ENCODE results near the gene SHC2. TPM values are rescaled to one million over a fixed set of nuclear protein-coding genes. Genes with fewer than 3 reads are reported as not detected.

SHC2 gene
- polyA plus RNA-seq, 4 donors: 7.6 to 18.9 (median 12.3) TPM

- DNase-seq (no peak), FAIRE-seq (no peak)
- H3K27ac ChIP-seq (ENCODE audit: low read depth in 1 of 3, low read length in 2 of 3): no peak overlapping the region
- H3K4me1 ChIP-seq (ENCODE audit: control insufficient read depth in 3 of 3, insufficient read depth in 2 of 3, low read depth in 1 of 3, low read length in 2 of 3): no peaks in the 10 kb centered on the region
- no peaks in the 10 kb centered on the region for H3K27me3 ChIP-seq (ENCODE audit: control insufficient read depth in 3 of 3, insufficient read depth in 3 of 3, low read length in 3 of 3)
- peaks cover 0 to 42% (median 0%) of the 10 kb centered on the region in 3 donors for H3K36me3 ChIP-seq (ENCODE audit: control insufficient read depth in 3 of 3, insufficient read depth in 2 of 3, low read depth in 1 of 3, low read length in 3 of 3)
- peaks cover 0 to 1% of the 10 kb centered on the region in 2 donors for H3K9me3 ChIP-seq (ENCODE audit: control insufficient read depth in 2 of 2, insufficient read depth in 1 of 2, low read depth in 1 of 2, low read length in 1 of 2)
- 87 to 89% (median 88%) methylated on average over 23 to 27 of the region's 27 CpGs for WGBS, 3 donors
- H3K4me3 ChIP-seq (ENCODE audit: low read depth in 1 of 3, low read length in 3 of 3): no peak overlapping the region
These were observed 21.5 kb downstream of the SHC2 start for GRCh38 chr19:439167-439900.

DNA sequence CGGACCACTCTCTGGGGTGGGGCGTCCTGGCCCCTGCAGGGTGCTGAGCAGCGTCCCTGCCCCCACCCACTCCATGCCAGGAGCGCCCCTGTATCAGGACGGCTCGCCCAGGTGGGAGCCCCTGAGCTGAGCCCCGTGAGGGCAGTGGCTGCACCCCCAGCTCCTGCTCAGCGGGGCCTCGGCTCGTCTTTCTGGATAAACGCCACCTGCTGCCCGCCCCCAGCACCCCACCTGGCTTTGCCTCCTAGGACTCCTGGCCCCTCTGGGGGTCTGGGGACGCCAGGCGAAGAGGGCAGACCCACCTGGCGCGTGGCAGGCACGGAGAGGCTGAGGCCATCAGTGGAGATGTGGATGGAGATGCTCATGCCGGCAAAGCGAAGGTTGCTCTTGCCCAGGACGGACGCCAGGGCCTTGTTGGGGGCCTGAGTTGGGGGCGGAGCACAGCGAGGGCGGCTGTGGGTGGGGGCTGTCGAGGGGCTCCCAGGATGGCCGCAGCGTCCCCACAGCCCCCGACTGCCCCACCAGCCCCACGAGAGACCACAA lies 22.3 kb downstream of the SHC2 start:
- DNase-seq: no peak
- no peaks in the 10 kb centered on the region for H3K4me1 ChIP-seq (ENCODE audit: control insufficient read depth in 3 of 3, insufficient read depth in 2 of 3, low read depth in 1 of 3, low read length in 2 of 3)
- peaks cover 0 to 3% of the 10 kb centered on the region in 2 donors for H3K9me3 ChIP-seq (ENCODE audit: control insufficient read depth in 2 of 2, insufficient read depth in 1 of 2, low read depth in 1 of 2, low read length in 1 of 2)
- no peak overlapping the region for H3K27ac ChIP-seq (ENCODE audit: low read depth in 1 of 3, low read length in 2 of 3)
- no peak overlapping the region for H3K4me3 ChIP-seq (ENCODE audit: low read depth in 1 of 3, low read length in 3 of 3)
- WGBS, 3 donors: 77 to 87% (median 78%) methylated on average over 22 to 29 of the region's 29 CpGs
- peaks cover 0 to 44% (median 0%) of the 10 kb centered on the region in 3 donors for H3K36me3 ChIP-seq (ENCODE audit: control insufficient read depth in 3 of 3, insufficient read depth in 2 of 3, low read depth in 1 of 3, low read length in 3 of 3)
- FAIRE-seq: no peak
- no peaks in the 10 kb centered on the region for H3K27me3 ChIP-seq (ENCODE audit: control insufficient read depth in 3 of 3, insufficient read depth in 3 of 3, low read length in 3 of 3)

- no peak overlapping the region for H3K27ac ChIP-seq (ENCODE audit: low read depth in 1 of 3, low read length in 2 of 3)
- DNase-seq (no peak), FAIRE-seq (no peak)
- WGBS, 3 donors: 84 to 88% (median 85%) methylated on average over 22 of the region's 22 CpGs
- no peaks in the 10 kb centered on the region for H3K4me1 ChIP-seq (ENCODE audit: control insufficient read depth in 3 of 3, insufficient read depth in 2 of 3, low read depth in 1 of 3, low read length in 2 of 3)
- peaks cover 0 to 44% (median 0%) of the 10 kb centered on the region in 3 donors for H3K36me3 ChIP-seq (ENCODE audit: control insufficient read depth in 3 of 3, insufficient read depth in 2 of 3, low read depth in 1 of 3, low read length in 3 of 3)
- H3K27me3 ChIP-seq (ENCODE audit: control insufficient read depth in 3 of 3, insufficient read depth in 3 of 3, low read length in 3 of 3): no peaks in the 10 kb centered on the region
- peaks cover 0 to 3% of the 10 kb centered on the region in 2 donors for H3K9me3 ChIP-seq (ENCODE audit: control insufficient read depth in 2 of 2, insufficient read depth in 1 of 2, low read depth in 1 of 2, low read length in 1 of 2)
- no peak overlapping the region for H3K4me3 ChIP-seq (ENCODE audit: low read depth in 1 of 3, low read length in 3 of 3)
These were observed 23.8 kb downstream of the SHC2 start for GRCh38 chr19:437041-437440.

DNA sequence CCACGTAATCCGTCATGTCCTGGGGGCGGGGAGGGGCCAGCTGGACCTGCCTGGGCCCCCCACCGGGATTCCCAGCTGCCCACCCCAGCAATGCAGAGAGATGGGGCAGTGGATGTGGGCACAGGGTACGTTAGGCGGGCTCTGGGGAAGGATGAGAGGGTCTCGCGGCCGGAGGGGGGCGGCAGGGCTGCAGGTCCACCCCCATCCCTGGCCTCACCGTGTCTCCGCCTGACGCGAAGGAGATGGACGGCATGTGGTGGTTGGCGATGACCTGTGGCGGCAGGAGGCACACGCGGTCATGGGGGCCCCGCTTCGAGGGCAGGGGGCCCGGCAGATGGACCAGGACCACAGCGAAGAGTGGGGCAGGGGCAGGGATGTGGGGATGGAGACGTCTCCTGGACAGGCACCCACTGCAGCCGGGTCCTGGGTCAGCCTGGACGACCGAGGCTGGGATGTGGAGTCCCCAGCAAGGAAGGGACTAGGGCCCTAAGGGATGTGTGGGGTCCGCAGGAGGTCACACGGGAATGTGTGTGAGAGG lies 24.4 kb downstream of the SHC2 start:
- H3K27me3 ChIP-seq (ENCODE audit: control insufficient read depth in 3 of 3, insufficient read depth in 3 of 3, low read length in 3 of 3): no peaks in the 10 kb centered on the region
- DNase-seq (no peak), FAIRE-seq (no peak)
- 85 to 93% (median 88%) methylated on average over 26 to 29 of the region's 29 CpGs for WGBS, 3 donors
- no peaks in the 10 kb centered on the region for H3K4me1 ChIP-seq (ENCODE audit: control insufficient read depth in 3 of 3, insufficient read depth in 2 of 3, low read depth in 1 of 3, low read length in 2 of 3)
- H3K4me3 ChIP-seq (ENCODE audit: low read depth in 1 of 3, low read length in 3 of 3): no peak overlapping the region
- no peak overlapping the region for H3K27ac ChIP-seq (ENCODE audit: low read depth in 1 of 3, low read length in 2 of 3)
- peaks cover 0 to 44% (median 0%) of the 10 kb centered on the region in 3 donors for H3K36me3 ChIP-seq (ENCODE audit: control insufficient read depth in 3 of 3, insufficient read depth in 2 of 3, low read depth in 1 of 3, low read length in 3 of 3)
- peaks cover 0 to 3% of the 10 kb centered on the region in 2 donors for H3K9me3 ChIP-seq (ENCODE audit: control insufficient read depth in 2 of 2, insufficient read depth in 1 of 2, low read depth in 1 of 2, low read length in 1 of 2)

DNA sequence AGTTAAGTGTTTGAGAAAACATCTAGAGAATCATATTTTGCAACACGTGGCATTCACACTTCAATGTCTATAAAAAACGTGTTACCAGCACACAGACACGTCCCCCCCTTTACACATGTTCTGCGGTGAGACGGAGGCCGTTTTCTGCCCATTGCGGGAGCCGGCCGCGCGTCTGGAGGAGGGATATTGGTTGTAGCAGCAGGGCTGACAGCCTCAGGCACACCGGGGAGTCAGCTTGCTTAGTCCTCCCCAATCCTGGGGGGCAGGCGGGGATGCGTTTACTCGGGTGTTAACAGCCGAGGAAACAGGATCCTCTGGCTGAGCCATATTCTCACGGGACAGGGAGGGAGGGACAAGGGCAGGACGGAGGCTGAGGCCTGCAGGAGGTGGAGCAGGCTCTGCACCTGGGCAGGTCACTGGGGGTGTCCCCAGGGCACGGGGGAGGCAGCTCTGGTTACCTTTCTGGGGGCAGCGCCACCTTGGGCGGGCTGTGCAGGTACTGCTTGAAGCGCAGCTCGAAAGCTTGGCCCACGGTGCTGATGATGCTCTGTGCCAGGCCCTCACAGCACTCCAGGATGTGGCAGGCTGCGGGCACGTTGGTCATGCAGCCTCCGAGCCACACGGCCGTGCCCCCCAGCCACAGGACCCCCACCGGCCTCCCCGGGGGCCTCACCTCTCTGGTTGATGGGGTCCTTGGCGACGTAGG lies 25.0 kb downstream of the SHC2 start:
- no peak overlapping the region for H3K4me3 ChIP-seq (ENCODE audit: low read depth in 1 of 3, low read length in 3 of 3)
- FAIRE-seq: no peak
- no peak overlapping the region for H3K27ac ChIP-seq (ENCODE audit: low read depth in 1 of 3, low read length in 2 of 3)
- no peaks in the 10 kb centered on the region for H3K27me3 ChIP-seq (ENCODE audit: control insufficient read depth in 3 of 3, insufficient read depth in 3 of 3, low read length in 3 of 3)
- peaks cover 0 to 44% (median 0%) of the 10 kb centered on the region in 3 donors for H3K36me3 ChIP-seq (ENCODE audit: control insufficient read depth in 3 of 3, insufficient read depth in 2 of 3, low read depth in 1 of 3, low read length in 3 of 3)
- peaks cover 0 to 6% of the 10 kb centered on the region in 2 donors for H3K9me3 ChIP-seq (ENCODE audit: control insufficient read depth in 2 of 2, insufficient read depth in 1 of 2, low read depth in 1 of 2, low read length in 1 of 2)
- WGBS, 3 donors: 84 to 88% (median 84%) methylated on average over 33 of the region's 33 CpGs
- DNase-seq: no peak
- H3K4me1 ChIP-seq (ENCODE audit: control insufficient read depth in 3 of 3, insufficient read depth in 2 of 3, low read depth in 1 of 3, low read length in 2 of 3): no peaks in the 10 kb centered on the region

DNA sequence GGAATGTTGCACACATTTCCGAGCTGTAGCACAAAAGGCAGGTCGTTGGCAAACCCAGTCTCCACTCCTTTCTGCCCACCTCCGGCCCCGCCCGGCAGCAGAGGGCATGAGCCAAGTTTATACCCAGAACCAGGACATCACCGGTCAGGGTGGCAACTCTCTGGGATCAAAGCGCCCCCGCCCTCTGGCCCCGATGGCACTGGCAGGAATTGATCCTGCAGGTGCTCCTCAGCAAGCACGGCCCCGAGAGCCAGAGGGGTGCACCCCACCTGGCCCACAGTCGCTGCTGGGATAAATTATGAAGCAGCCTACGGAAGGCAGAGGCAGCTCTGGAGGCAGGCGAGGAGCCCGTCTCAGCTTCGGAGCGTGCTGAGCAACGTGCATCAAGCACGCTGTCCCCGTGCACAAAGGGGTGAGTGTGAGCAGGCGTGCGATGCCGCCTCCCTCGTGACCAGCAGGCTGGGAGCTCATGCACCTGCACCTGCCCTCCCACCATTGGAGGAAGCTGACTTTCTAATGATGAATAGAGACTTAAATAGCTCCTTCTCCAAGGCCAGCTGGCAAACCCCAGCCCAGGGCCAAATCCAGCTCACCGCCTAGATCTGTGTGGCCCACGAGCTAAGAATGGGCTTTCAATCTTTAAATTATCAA lies 25.7 kb downstream of the SHC2 start:
- Histone ChIP-seq H3K36me3 (ENCODE audit: control insufficient read depth in 3 of 3, insufficient read depth in 2 of 3, low read depth in 1 of 3, low read length in 3 of 3) (peaks cover 0 to 43% (median 0%) of the 10 kb centered on the region in 3 donors), H3K27ac (ENCODE audit: low read depth in 1 of 3, low read length in 2 of 3) (no peak overlapping the region), H3K4me1 (ENCODE audit: control insufficient read depth in 3 of 3, insufficient read depth in 2 of 3, low read depth in 1 of 3, low read length in 2 of 3) (no peaks in the 10 kb centered on the region), H3K27me3 (ENCODE audit: control insufficient read depth in 3 of 3, insufficient read depth in 3 of 3, low read length in 3 of 3) (no peaks in the 10 kb centered on the region), H3K4me3 (ENCODE audit: low read depth in 1 of 3, low read length in 3 of 3) (no peak overlapping the region), H3K9me3 (ENCODE audit: control insufficient read depth in 2 of 2, insufficient read depth in 1 of 2, low read depth in 1 of 2, low read length in 1 of 2) (peaks cover 0 to 11% of the 10 kb centered on the region in 2 donors)
- DNase-seq (no peak), FAIRE-seq (no peak)
- WGBS, 3 donors: 80 to 89% (median 86%) methylated on average over 26 of the region's 26 CpGs

DNA sequence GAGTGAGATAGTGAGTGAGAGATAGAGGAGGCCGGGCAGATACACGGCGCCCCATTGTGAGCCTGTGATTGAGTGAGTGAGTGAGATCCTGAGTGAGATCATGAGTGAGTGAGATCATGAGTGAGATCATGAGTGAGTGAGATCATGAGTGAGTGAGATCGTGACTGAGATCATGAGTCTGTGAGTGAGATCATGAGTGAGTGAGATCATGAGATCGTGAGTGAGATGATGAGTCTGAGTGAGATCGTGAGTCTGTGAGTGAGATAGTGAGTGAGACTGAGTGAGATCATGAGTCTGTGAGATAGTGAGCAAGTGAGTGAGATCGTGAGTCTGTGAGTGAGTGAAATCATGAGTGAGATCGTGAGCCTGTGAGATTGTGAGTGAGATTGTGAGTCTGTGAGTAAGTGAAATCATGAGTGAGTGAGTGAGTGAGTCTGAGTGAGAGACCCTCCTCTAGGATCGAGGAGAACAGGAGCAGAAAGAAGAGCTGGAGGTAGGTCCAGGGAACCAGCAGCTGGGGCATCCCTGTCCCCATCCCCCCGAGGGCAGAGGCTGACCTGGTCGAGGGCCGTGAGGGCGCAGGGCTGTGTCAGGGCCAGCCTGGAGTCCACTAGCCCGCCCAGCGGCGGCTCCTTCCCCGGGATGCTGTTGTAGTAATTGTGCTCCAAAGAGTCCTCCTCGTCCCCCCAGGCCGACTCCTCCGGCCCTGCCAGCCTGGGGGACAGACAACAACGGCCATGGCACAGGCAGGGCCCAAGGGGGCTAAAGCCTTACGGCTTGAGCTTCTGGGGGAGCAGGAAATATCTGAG lies 26.5 kb downstream of the SHC2 start:
- Histone ChIP-seq H3K27ac (ENCODE audit: low read depth in 1 of 3, low read length in 2 of 3) (no peak overlapping the region), H3K4me1 (ENCODE audit: control insufficient read depth in 3 of 3, insufficient read depth in 2 of 3, low read depth in 1 of 3, low read length in 2 of 3) (no peaks in the 10 kb centered on the region), H3K27me3 (ENCODE audit: control insufficient read depth in 3 of 3, insufficient read depth in 3 of 3, low read length in 3 of 3) (no peaks in the 10 kb centered on the region), H3K9me3 (ENCODE audit: control insufficient read depth in 2 of 2, insufficient read depth in 1 of 2, low read depth in 1 of 2, low read length in 1 of 2) (peaks cover 0 to 11% of the 10 kb centered on the region in 2 donors), H3K4me3 (ENCODE audit: low read depth in 1 of 3, low read length in 3 of 3) (no peak overlapping the region), H3K36me3 (ENCODE audit: control insufficient read depth in 3 of 3, insufficient read depth in 2 of 3, low read depth in 1 of 3, low read length in 3 of 3) (peaks cover 0 to 39% (median 0%) of the 10 kb centered on the region in 3 donors)
- DNase-seq (no peak), FAIRE-seq (no peak)
- 88 to 92% (median 92%) methylated on average over 22 of the region's 22 CpGs for WGBS, 3 donors
